ENCODE results near the gene PLAC1. TPM values are rescaled to one million over a fixed set of nuclear protein-coding genes. Genes with fewer than 3 reads are reported as not detected.

PLAC1 gene
- total and polyA plus RNA-seq, 2 experiments from 2014 or later = 0.93 to 2.9 TPM

DNA sequence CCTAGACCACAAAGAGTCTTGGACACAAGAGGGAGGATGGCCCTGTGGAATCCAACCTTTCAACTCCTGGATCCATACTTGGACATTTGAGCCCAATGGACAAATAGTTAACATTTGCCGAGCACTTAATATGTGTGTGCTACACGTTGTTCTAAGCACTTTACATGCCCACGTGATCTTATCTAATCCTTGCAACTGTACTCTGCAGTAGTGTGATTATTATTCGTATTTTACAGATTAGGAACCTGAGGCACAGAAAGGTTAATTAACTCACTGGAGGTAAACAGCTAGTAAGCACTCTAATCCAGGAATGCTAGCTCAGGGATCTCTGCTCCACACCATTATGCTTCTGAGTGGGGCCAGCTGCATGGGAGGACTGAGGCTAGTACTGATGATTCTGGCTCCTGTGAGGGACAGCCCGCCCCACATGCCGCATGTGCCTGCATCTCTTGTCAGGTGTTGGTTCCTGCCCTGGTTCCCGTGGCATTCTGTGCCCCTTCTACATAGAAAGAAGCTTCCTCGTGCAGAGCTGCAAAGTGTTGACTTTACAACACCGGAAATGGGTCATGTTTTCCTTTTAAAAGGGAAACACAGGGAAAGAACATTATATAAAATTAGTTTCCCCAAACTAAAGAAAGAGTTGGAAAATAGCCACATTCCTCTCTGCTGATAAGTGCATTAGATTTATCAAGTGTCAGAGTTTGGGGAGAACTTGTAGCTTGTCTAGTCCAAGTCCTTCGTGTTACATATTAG, 34.8 kb downstream of the PLAC1 start:
- DNase-seq (ENCODE audit: low spot score) = no peak

DNA sequence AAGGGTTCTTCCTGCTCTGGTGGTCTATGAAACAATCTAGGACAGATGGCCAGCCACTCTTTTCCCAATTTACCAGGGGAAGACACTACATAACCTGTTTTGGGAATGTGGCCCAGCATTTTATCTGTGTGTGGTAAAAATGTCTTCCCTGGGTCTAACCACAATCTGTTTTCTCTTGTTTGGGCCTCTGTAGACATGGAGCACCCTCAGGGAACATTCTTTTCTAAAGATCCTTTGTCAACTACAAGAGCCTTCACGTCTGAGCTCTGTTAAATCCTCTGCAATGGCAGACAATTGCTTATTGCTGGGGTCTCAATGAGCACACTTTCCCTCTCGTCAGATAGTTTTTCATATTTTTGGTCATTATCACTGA, 35.5 kb downstream of the PLAC1 start:
- H3K27me3 ChIP-seq = no peaks in the 10 kb centered on the region
- WGBS (ENCODE audit: low lambda C conversion rate, missing lambda C conversion rate) = 61% methylated on average over 2 of the region's 2 CpGs
- H3K9me2 ChIP-seq (replicated peaks; ENCODE audit: insufficient read depth) = no peaks in the 10 kb centered on the region
- H4K20me1 ChIP-seq (ENCODE audit: insufficient read depth, poor library complexity, severe bottlenecking) = no peaks in the 10 kb centered on the region
- H3K4me3 ChIP-seq = no peak overlapping the region
- DNase-seq (ENCODE audit: low spot score) = no peak
- no peaks in the 10 kb centered on the region for H3K79me2 ChIP-seq
- H3K27ac ChIP-seq = peak overlapping the region; percentile 48
- no peaks in the 10 kb centered on the region for H3K36me3 ChIP-seq (replicated peaks; ENCODE audit: insufficient read depth, low read depth)
- no peak for TF ChIP-seq EZH2 (IDR thresholded peaks at IDR 0.05; ENCODE audit: borderline replicate concordance)
- H3K9me3 ChIP-seq (ENCODE audit: low read depth) = no peaks in the 10 kb centered on the region
- no peak overlapping the region for H3K4me2 ChIP-seq
- no peaks in the 10 kb centered on the region for H3K4me1 ChIP-seq (ENCODE audit: insufficient read depth)
- no peak overlapping the region for H2AFZ ChIP-seq

More for the DNA sequence above, 34.8 kb downstream of the PLAC1 start:
- no peaks in the 10 kb centered on the region for H3K79me2 ChIP-seq
- H3K36me3 ChIP-seq (replicated peaks; ENCODE audit: insufficient read depth, low read depth) = no peaks in the 10 kb centered on the region
- H3K4me3 ChIP-seq = no peak overlapping the region
- no peak for TF ChIP-seq EZH2phosphoT487 (IDR thresholded peaks at IDR 0.05; ENCODE audit: low read depth, severe bottlenecking, unreplicated experiment)
- TF ChIP-seq, protein P1, sequence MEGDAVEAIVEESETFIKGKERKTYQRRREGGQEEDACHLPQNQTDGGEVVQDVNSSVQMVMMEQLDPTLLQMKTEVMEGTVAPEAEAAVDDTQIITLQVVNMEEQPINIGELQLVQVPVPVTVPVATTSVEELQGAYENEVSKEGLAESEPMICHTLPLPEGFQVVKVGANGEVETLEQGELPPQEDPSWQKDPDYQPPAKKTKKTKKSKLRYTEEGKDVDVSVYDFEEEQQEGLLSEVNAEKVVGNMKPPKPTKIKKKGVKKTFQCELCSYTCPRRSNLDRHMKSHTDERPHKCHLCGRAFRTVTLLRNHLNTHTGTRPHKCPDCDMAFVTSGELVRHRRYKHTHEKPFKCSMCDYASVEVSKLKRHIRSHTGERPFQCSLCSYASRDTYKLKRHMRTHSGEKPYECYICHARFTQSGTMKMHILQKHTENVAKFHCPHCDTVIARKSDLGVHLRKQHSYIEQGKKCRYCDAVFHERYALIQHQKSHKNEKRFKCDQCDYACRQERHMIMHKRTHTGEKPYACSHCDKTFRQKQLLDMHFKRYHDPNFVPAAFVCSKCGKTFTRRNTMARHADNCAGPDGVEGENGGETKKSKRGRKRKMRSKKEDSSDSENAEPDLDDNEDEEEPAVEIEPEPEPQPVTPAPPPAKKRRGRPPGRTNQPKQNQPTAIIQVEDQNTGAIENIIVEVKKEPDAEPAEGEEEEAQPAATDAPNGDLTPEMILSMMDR (IDR thresholded peaks at IDR 0.05; ENCODE audit: poor library complexity) = no peak
- no peak for TF ChIP-seq EZH2 (IDR thresholded peaks at IDR 0.05; ENCODE audit: borderline replicate concordance)
- H3K4me1 ChIP-seq (ENCODE audit: insufficient read depth) = no peaks in the 10 kb centered on the region
- no peaks in the 10 kb centered on the region for H3K27me3 ChIP-seq
- no peak overlapping the region for H3K4me2 ChIP-seq
- H2AFZ ChIP-seq = no peak overlapping the region
- no peak overlapping the region for H3K27ac ChIP-seq
- no peaks in the 10 kb centered on the region for H3K9me3 ChIP-seq (ENCODE audit: low read depth)
- H4K20me1 ChIP-seq (ENCODE audit: insufficient read depth, poor library complexity, severe bottlenecking) = no peaks in the 10 kb centered on the region
- 60% methylated on average over 10 of the region's 10 CpGs for WGBS (ENCODE audit: low lambda C conversion rate, missing lambda C conversion rate)
- H3K9me2 ChIP-seq (replicated peaks; ENCODE audit: insufficient read depth) = no peaks in the 10 kb centered on the region

DNA sequence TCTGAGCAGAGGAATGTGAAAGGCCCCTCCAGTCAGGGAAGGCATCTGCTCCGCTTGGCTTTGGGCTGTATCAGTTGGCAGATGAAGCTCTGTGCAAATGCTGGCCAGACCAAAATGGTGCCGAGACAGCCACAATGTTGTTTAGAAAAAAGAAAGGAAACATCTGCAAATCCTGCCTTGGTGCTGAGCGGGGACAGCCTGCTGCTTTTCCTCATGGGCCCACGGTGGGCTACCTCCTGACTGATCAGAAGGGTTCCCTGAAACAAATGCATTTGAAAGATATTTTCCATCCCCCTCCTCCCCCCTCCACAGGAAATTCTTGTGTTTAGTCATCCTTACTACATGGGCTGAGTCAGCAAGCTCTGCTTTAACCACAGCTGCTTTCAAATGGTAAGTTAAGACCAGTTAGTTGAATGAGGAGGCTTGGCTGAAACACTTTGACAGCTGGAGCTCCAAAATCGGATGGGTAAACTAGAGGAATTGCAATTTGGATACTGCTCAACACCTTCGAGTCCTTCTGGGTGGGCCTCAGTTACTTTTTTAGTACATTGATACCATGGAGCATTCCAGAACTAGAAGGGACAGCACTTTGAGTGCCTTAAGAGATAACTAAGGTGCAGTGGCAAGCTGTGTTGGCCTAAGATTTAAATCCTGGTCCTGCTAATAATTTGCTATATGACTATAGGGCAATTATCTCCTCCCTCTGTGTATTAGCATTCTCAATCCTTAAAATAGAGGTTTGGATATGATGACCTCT, 36.0 kb downstream of the PLAC1 start:
- H4K20me1 ChIP-seq (ENCODE audit: insufficient read depth, poor library complexity, severe bottlenecking) = no peaks in the 10 kb centered on the region
- H3K27ac ChIP-seq = peak overlapping the region; percentile 58
- no peaks in the 10 kb centered on the region for H3K36me3 ChIP-seq (replicated peaks; ENCODE audit: insufficient read depth, low read depth)
- no peaks in the 10 kb centered on the region for H3K27me3 ChIP-seq
- no peaks in the 10 kb centered on the region for H3K9me2 ChIP-seq (replicated peaks; ENCODE audit: insufficient read depth)
- 58% methylated on average over 6 of the region's 6 CpGs for WGBS (ENCODE audit: low lambda C conversion rate, missing lambda C conversion rate)
- no peak overlapping the region for H2AFZ ChIP-seq
- TF ChIP-seq, protein P1 (IDR thresholded peaks at IDR 0.05; ENCODE audit: poor library complexity) = no peak
- TF ChIP-seq EZH2phosphoT487 (IDR thresholded peaks at IDR 0.05; ENCODE audit: low read depth, severe bottlenecking, unreplicated experiment) (no peak), EZH2 (IDR thresholded peaks at IDR 0.05; ENCODE audit: borderline replicate concordance) (no peak)
- H3K79me2 ChIP-seq = no peaks in the 10 kb centered on the region
- H3K9me3 ChIP-seq (ENCODE audit: low read depth) = no peaks in the 10 kb centered on the region
- H3K4me2 ChIP-seq = peak overlapping the region; percentile 38
- DNase-seq (ENCODE audit: low spot score) = peak; percentile 40
- H3K4me1 ChIP-seq (ENCODE audit: insufficient read depth) = no peaks in the 10 kb centered on the region
- no peak overlapping the region for H3K4me3 ChIP-seq

DNA sequence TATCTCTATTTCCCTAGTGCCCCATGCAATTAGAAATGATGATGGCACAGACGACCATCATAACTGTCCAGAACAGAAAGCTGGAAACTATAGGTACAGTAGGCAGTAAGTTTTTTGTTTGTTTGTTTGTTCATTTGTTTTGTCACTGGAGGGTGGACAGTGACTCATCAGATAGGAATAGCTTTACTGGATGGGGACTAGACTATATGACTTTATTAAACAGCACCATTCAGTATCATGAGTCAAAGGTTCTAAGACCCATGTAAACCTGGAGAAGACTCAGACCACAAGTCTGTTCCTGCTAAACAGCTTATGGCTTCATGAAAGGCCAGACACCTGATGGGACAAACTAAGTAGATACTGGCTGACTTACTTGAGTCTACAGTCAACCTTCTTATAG, 38.4 kb downstream of the PLAC1 start:
- TF ChIP-seq, protein P1 (IDR thresholded peaks at IDR 0.05; ENCODE audit: poor library complexity) = no peak
- TF ChIP-seq EZH2 (IDR thresholded peaks at IDR 0.05; ENCODE audit: borderline replicate concordance) (no peak), EZH2phosphoT487 (IDR thresholded peaks at IDR 0.05; ENCODE audit: low read depth, severe bottlenecking, unreplicated experiment) (no peak)
- H3K4me3 ChIP-seq = no peak overlapping the region
- no peak overlapping the region for H3K4me2 ChIP-seq
- no peaks in the 10 kb centered on the region for H3K9me2 ChIP-seq (replicated peaks; ENCODE audit: insufficient read depth)
- H3K36me3 ChIP-seq (replicated peaks; ENCODE audit: insufficient read depth, low read depth) = no peaks in the 10 kb centered on the region
- WGBS (ENCODE audit: low lambda C conversion rate, missing lambda C conversion rate) = 71% methylated on average over 1 of the region's 1 CpG
- no peak overlapping the region for H2AFZ ChIP-seq
- no peaks in the 10 kb centered on the region for H3K27me3 ChIP-seq
- no peaks in the 10 kb centered on the region for H4K20me1 ChIP-seq (ENCODE audit: insufficient read depth, poor library complexity, severe bottlenecking)
- H3K27ac ChIP-seq = no peak overlapping the region
- H3K79me2 ChIP-seq = no peaks in the 10 kb centered on the region
- no peaks in the 10 kb centered on the region for H3K9me3 ChIP-seq (ENCODE audit: low read depth)
- no peaks in the 10 kb centered on the region for H3K4me1 ChIP-seq (ENCODE audit: insufficient read depth)
- DNase-seq (ENCODE audit: low spot score) = no peak
